ENCODE results near the gene DAPK2.

Gene DAPK2

DNA sequence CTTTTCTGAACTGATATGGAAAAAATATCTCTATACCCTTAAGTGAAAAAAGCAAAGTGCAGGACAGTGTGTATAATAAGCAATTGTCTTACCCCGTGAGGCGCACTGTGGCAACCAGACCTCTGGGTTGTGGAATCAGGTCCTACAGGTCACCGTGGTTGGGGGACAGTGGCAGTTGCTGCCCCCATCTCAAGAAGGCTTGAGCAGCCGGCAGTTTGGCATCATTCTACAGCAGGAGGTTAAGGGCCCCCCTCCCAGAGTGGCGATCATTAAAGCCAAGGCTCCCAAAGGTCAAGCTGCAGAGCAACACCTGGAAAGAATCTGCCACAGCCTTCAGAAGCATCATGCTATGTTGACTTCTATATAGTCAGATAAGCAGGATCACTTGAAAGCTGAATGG lies 156.5 kb downstream of the DAPK2 start:
- DNase-seq, result no peak

DNA sequence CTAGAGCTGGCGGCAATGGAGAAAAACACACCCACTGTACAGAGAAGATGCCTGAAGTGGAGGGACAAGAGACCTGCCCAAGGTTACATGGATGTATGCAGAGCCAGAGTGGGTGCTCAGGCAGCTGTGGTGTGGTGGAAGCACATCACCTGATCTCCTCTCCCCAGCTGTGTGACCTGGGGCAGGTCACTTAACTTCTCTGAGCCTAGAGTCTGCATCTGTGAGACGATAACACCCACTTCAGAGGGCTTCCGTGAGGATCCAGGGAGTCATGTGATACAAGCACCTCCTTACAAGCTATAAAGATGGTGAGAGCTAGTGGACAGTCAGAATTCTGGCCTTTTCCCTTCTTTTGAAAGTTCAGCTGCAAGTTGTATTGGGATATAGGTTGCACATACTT lies 157.5 kb downstream of the DAPK2 start:
- DNase-seq, result no peak

DNA sequence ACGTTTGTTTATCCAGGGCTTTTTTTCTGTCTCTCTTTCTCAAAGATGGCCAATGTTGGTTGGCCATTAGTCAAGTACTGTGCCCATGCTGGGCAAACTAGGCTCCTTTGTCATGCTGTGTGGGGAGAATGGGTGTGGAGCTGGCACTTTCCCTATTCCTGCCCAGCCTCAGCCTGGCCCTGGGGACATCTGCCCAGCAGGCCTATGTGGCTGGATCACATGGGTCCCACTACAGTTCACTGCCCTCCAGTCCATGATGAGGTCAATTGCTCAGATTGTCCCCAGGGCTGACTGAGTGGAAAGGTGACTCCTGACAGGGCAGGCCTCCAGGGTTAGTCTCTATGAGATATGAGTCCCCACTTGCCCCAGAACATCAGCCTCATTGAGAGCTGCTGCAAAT lies 158.1 kb downstream of the DAPK2 start:
- DNase-seq, result no peak

DNA sequence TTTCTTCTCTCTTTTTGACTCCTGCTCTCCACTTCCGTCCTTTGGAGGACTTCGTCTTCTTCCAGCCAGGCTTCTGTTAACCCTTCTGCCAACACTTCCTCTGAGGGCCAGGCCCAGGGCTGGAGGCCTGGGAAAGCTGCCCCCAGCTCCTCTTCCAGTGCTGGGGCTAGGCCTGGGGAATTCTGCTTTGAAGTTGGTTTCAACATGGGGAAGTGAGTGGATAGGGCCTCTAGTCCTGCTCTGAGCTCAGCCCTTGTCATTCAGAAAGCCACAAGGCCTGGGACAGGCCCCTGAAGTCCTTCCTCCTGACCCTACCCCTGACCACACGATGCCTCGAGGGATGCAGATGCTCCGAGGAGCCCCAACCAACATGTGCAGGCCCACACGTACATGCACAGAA lies 158.7 kb downstream of the DAPK2 start:
- no peak for DNase-seq

GRCh38 chr15:63884953-63885352 lies 161.3 kb downstream of the DAPK2 start:
- DNase-seq, result no peak

GRCh38 chr15:63881431-63881830 lies 164.9 kb downstream of the DAPK2 start:
- no peak for DNase-seq

GRCh38 chr15:63880744-63881143 lies 165.5 kb downstream of the DAPK2 start:
- DNase-seq, result no peak

DNA sequence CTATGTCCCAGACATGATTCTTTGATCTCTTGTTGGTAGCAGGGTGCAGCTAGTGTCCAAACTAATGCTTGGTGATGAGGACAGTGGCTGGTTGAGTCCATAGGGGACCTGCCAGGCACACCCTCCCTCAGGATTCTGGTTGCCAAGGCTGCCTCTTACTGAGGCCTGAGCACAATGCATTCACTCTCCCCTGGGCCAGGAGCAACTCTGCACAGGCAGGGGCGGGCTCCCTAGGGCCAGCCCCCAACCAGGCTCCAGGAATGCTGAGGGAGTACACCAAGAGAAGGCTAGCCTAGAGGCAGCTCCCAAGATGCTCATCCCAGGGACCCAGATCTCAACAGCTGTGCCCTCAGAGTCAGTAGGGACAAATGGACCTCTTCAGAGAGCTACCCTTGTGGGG lies 166.3 kb downstream of the DAPK2 start:
- no peak for DNase-seq

DNA sequence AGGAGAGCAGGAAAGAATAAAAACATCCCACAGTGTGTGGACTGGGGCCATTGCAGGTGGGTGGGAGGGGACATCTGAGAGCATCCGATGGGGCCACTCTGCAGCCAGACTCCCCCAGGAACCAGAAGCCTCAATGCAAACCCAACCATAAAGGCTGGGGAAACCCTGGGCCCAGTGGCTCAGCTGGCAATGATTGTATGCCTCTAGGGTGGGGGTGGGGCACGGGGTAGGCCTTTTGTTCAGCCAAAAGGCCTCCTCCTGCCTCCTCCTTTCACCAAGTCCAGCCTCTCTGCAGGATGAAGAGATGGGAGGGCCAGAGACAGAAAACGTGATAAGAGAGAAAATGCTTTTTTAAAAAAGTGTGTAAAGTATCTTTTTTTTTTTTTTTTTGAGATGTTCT lies 167.1 kb downstream of the DAPK2 start:
- peak; percentile 35 for DNase-seq

DNA sequence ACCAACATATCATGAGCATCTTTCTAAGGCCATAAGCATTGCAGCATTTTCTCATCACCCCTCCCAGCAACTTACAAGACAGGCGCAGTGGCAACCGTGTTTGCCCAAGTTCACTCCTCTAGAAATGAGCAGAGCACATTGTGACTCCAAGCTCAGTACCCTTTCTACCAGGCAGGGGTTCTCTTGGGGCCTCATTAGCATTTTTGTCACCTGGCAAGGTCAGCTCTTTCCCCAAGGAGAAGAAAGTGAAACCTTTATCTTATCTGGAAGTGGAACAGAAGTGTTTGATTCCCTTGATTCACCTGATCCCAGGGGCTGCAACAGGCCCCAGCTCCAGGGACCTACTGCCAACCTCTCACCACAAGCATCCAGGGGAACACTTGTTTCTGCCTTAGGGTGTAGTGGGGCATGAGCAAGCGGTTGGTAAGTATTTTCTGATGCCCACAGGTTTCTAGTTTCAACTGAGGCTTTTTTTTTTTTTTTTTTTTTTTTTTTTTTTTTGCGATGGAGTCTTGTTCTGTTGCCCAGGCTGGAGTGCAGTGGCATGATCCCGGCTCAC lies 168.5 kb downstream of the DAPK2 start:
- DNase-seq, result no peak

- DNase-seq, result no peak
These were observed 170.1 kb downstream of the DAPK2 start for GRCh38 chr15:63876085-63876662.

DNA sequence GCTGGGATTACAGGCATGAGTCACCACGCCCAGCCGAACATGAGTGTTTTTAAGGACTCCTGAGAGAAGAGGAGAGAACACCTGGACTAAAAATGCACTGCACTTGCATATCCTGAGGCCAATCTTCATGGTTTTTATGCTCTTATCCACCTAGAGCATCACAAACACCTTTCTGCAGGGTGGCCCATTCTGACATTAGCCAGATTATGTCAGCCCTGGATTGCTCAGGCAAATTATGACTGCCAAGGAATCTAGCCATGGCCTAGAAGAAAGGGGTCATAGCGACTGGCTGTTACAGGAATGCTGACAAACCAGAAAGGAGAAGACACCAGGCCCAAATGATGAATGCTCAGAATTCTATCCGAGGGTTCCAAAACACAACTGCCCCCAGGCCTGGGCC lies 171.7 kb downstream of the DAPK2 start:
- no peak for DNase-seq

DNA sequence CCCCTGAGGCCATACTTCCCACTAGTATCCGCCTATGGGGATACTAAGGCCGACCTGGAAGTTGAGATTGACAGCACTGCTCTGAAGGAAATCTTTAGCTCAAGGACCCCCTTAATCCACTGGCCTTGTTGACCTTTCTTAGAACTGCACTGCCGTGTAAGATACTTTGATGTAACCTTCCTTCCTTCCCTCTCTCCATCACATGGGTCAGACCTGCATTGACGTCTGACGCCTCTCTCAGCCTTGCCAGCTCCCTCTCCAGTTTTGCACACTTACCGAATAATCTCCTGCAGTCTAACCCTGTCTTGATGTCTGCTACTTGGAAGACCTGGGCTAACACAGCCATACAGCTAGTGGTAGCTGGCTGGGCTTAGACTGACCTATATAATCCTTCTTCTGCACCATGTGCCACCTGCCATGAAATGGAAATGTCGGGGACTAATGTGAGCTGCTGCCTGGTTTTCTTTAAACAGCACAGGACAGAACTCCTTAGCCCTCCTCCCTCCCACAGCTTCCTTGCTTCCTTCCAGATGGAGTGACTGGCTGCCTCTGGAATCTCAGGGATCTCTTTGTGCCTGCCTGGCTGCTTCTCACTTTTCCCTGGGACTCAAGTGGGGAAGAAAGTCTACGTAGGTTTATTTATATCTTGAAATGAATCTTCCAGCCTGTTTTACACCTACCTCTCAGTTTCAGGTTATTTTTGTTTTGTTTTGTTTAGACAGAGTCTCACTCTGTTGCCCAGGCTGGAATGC lies 173.3 kb downstream of the DAPK2 start:
- no peak for DNase-seq

DNA sequence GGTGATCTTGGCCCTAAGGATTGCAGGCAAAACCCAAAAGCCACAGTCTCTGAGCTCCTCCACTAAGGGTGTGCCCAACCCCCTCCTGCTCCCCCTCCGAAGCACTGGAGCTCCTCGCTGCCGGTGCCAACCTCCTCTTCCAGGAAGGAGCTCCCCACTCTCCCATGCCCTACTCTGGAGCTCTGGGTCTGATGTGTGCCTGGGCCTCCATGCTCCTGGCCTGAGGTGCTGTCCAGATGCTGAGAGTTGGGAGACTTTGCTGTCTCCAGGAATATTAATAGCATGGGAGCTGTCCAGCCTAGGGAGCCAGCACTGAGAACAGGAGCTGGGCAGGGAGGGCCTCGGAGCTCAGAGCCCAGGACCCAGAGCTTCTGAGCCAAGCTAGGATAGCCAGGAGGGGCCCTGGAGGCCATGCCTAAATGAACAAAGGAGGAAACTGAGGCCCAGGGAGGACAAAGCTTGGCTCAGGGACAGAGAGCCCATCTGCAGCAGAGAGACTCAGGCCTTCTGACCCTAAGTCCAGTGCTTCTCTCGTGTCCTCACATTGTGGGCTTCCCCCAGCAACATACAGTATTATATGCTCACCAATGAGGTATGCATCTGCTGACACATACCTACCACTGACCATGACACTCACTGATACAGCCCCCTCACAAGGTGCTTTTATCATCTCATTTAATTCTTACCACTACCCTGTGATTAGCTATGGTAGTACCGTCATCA lies 175.6 kb downstream of the DAPK2 start:
- DNase-seq, result no peak

DNA sequence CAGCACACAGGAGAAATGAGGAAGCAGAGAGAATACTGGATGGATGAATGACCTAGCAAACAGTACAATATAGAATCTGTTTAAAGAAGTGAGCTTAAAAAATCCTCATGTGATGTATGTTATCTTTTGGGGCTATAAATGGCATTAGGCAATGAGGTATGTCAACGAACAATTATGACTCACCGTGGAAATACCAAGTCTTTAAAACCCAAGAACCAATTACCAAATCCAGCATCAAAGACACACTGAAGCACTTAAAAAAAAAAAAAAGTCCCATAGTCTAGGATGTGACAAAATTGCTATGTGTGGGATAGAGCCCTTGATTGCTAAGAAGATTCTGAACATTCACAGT lies 176.3 kb downstream of the DAPK2 start:
- no peak for DNase-seq

DNA sequence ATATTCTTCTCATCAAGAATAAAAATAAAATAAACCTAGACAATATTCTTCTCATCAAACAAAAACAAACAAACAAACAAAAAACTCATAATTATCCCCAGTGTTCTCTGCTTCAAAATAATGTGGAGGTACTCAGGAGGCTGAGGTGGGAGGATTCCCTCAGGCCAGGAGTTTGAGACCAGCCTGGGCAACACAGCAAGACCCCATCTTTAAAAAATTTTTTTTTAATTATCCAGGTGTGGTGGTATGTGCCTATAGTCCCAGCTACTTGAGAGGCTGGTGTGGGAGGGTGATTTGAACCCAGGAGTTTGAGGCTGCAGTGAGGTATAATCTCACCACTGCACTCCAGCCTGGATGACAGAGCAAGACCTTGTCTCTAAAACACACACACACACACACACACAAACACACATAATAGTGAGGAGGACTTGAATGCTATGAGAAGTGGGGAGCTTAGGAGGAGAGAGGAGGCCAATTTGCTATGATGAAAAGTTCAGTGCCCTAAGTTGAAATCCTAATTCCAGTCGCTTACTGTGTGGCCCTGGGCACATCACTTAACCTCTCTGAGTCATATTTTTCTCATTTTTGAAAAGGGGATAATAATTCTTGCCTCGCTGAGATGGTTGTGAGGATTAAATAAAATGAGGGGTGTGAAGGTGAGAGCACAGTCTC lies 176.8 kb downstream of the DAPK2 start:
- DNase-seq, result no peak

DNA sequence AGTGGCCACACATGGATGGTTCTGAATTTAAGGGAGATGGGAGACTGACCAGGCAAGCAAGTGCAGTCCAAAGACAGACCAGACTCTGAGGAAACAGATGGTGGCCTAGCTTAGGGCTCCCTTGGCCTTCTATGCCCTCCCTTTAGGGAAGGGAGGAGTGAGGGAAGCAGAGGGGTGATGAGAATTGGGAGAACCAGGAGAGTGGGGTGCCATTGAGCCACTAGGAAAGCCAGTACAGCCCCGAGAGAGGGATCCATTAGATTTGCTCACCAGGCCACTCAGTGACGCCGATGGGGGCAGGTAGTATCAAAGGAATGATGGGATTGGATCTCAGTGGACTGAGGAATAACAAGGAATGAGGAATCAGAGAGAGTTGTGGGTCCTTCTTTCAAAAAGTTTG lies 182.1 kb downstream of the DAPK2 start:
- DNase-seq, result no peak

DNA sequence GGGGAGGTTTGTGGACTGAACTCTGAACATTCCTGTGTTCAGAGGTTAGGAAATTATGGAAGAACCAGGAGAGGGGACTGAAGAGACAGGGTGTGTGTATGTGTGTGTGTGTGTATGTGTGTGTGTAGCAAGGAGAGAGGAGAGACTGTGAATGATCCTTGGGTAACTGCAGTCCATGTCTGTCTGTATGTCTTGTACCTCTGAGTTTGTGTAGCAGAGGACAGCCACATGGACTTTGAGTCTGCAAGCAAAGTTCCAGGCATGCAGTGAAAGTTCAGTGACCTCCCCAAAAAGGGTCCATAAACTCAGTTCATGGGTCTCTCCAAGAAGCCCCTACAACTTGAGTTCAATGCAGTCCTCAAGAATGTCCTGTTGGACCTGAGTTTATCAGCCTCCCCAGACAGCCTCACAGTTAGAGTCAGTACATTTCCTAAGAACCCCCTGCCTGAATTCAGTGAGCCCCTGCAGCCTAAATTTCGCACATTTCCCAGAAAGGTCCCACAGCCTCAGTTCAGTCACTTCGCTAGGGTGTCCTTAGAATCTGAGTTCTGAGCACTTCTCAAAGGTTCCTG lies 184.3 kb downstream of the DAPK2 start:
- no peak for DNase-seq

- DNase-seq, result no peak
These were observed 185.7 kb downstream of the DAPK2 start for GRCh38 chr15:63860555-63860954.

DNA sequence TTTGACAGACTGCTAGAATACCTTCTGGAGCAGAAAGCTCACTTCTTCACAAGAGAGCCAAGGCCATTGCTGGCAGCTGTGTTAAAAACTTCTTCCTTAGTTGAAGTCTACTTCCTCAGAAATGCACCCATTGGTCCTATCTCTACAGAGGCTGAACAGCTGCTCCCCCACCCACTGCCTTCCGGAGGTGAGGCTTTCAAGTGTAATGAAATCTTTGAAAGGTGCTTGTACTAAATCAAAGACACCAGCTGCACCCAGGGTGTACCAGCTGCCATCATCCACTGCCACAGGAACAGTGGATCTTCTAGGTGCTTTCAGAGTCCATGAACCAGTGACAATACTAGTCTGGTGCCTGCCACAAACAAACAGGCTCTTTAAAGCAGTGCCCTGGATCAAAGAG lies 186.1 kb downstream of the DAPK2 start:
- DNase-seq, result peak; percentile 21

- no peak for DNase-seq
These were observed 187.4 kb downstream of the DAPK2 start for GRCh38 chr15:63858881-63859280.

DNA sequence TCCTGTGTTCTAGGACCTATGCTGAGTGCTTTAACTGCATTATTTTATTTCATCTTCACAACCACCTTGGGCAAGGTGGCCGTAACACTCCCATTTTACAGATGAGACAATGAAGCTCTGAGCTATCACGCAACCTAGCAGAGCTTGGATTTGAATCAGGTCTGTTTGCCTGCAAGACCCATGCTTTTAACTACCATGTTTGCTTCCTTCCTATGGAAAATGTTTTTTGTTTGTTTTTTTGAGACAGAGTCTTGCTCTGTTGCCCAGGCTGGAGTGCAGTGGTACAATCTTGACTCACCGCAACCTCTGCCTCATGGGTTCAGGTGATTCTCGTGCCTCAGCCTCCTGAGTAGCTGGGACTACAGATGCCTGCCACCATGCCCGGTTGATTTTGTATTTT lies 187.8 kb downstream of the DAPK2 start:
- no peak for DNase-seq

DNA sequence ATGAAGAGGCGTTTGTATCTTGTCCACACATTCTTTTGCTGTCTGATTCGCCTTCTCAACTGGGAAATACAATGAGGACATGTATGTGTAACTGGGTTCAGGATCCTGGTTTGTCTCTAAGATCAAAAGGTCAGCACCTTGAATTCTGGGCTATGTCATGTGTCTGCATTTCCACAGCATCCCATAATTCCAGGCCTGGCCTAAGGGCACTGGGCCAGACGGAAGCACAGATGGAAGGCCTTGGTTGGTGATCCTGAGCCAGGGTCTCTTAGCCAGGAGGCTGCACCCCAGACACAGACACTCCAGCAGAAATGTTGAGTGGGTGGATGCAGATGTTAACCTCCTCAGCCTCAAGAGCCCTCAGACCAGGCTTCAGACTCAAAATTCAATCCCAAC lies 188.8 kb downstream of the DAPK2 start:
- DNase-seq, result no peak

All from NCI-H69 (cell line).